ENCODE data around the gene PRKCG. TPM values are rescaled to one million over a fixed set of nuclear protein-coding genes. Genes with fewer than 3 reads are reported as not detected.
A peak's percentile ranks its signal among the peaks of the same experiment; 100 is the strongest.
"Not testable (repeated sequence)": the region's sequence is repeated elsewhere in the genome, so short reads cannot be mapped to it uniquely, and the experiment has no call there.

The PRKCG gene
- total RNA-seq, 1 donor from 2014 or later, result not detected

DNA sequence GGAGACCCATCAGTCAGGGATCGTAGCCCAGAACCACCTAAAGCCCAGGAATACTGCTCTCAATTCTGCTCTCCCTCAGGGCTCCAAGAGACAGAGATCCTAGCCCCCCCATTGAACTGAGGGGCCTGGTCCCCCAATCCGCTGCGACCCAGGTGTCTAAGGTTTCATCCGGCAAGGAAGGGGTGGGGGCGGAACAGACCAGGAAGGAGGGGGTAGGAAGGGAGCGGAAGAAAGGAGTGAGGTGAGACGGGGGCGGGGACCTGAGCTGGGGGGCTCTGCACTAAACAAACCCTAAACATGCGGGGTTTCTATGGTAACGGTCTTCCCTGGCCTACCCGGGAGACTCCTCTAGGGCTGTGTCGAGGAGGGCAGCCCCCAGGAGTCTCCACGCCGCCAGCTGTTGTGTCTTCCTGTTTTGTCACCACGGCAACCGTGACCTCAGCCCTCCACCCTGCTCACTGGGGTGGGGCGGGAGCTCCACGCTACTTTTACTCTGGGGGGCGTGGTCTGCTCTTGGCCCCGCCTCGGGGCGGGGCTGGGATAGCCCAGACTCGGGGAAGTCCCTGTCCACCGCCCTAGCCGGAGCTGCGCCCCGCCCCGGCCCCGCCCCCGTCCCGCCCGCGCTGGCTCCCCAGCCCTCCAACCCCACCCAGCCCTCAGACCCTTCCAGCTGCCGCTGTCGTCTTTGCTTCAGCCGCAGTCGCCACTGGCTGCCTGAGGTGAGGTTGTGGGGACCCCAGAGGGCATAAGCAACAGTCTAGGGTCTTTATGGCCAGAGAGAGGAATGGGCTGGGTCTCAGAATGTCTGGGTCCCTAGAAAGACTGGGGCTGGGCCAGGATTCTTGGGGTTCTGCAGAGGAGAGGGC, 14.5 kb upstream of the PRKCG start, which contains the start of gene MYADM:
TSS of gene MYADM (plus strand) at position 659 of the 866 bp plus-strand sequence. CDS start 5,647 bp downstream, outside the sequence.
- DNase-seq, result peak; percentile 100
- H3K27me3 Mint-ChIP-seq, result peaks cover 3% of the 10 kb centered on the region
- intact Hi-C loops (cut with micrococcal nuclease), result loop anchor here (1.0 to 5.0 kb wide), 8 partner anchors 14 to 1295 kb away; partner anchors contain the start of genes LENG9, NDUFA3, OSCAR and ZNF331
- peak within 1 kb of the TSS; percentile 99 for H3K4me3 Mint-ChIP-seq
- H3K4me1 Mint-ChIP-seq, result peaks cover 38% of the 10 kb centered on the region
- H3K9me3 Mint-ChIP-seq, result no peaks in the 10 kb centered on the region
- peak within 1 kb of the TSS; percentile 98 for H3K27ac Mint-ChIP-seq
- H3K36me3 Mint-ChIP-seq (ENCODE audit: low read depth), result peaks cover 11% of the 10 kb centered on the region

DNA sequence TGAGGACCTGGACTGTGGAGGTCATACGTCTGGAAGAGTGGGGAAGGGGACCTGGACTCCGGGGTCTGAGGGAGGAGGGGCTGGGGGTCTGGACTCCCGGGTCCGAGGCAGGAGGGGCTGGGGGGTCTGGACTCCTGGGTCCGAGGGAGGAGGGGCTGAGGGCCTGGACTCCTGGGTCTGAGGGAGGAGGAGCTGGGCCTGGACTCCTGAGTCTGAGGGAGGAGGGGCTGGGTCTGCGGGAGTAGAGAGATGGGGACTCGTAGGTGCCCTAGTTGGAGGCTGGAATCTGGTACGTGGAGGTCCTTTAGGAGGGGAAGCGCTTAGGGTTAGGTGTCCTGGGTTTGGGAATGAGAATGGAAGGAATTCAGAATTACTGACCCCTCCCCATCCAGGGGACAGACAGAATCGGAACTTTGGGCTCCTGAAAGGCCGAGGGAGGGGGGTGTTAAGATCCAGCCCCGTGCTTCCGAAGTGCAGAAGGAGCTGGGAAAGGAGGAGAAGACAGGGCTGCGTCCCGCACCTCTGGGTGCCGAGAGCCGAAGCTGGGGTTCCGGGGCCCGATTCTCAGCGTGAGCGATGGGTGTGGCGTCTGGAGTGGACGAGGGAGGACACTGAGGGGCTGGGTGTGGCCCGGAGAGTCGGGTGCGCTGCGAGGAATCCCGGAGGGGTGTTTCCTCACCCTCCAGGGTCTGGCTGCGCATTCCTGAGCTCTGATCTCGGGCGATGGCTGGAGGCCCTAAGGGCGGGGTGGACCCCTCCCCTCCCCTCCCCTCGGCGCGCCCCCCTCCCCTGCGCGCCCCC, 13.7 kb upstream of the PRKCG start:
- Mint-ChIP-seq H3K27ac (peak overlapping the region; percentile 98), H3K36me3 (ENCODE audit: low read depth) (peaks cover 16% of the 10 kb centered on the region), H3K9me3 (no peaks in the 10 kb centered on the region), H3K4me1 (peaks cover 45% of the 10 kb centered on the region), H3K4me3 (peak overlapping the region; percentile 99), H3K27me3 (peaks cover under 1% of the 10 kb centered on the region)
- intact Hi-C loops (cut with micrococcal nuclease), result loop anchor here (5.0 kb wide), 6 partner anchors 234 to 1296 kb away; partner anchors contain the start of genes LENG9, NDUFA3, OSCAR and ZNF331
- DNase-seq, result peak; percentile 89

- intact Hi-C loops (cut with micrococcal nuclease), result loop anchor here (1.0 to 5.0 kb wide), 7 partner anchors 10 to 1297 kb away; partner anchors contain the start of genes LENG9, NDUFA3, OSCAR and ZNF331
- H3K4me3 Mint-ChIP-seq, result peak overlapping the region; percentile 86
- H3K27ac Mint-ChIP-seq, result peak overlapping the region; percentile 92
- no peaks in the 10 kb centered on the region for H3K9me3 Mint-ChIP-seq
- H3K27me3 Mint-ChIP-seq, result no peaks in the 10 kb centered on the region
- H3K4me1 Mint-ChIP-seq, result peaks cover 52% of the 10 kb centered on the region
- peak; percentile 98 for DNase-seq
- H3K36me3 Mint-ChIP-seq (ENCODE audit: low read depth), result peaks cover 25% of the 10 kb centered on the region
Measured at GRCh38 chr19:53868892-53869804, 12.8 kb upstream of the PRKCG start.

- H3K36me3 Mint-ChIP-seq (ENCODE audit: low read depth), result peaks cover 33% of the 10 kb centered on the region
- intact Hi-C loops (cut with micrococcal nuclease), result loop anchor here (1.0 to 5.0 kb wide), 7 partner anchors 9 to 1298 kb away; partner anchors contain the start of genes LENG9, NDUFA3, OSCAR and ZNF331
- peak overlapping the region; percentile 86 for H3K4me3 Mint-ChIP-seq
- H3K27me3 Mint-ChIP-seq, DNase-seq, H3K9me3 Mint-ChIP-seq: not testable (repeated sequence)
- peak overlapping the region; percentile 92 for H3K27ac Mint-ChIP-seq
- peaks cover 60% of the 10 kb centered on the region for H3K4me1 Mint-ChIP-seq
Measured at GRCh38 chr19:53869805-53870484, 12.1 kb upstream of the PRKCG start.

DNA sequence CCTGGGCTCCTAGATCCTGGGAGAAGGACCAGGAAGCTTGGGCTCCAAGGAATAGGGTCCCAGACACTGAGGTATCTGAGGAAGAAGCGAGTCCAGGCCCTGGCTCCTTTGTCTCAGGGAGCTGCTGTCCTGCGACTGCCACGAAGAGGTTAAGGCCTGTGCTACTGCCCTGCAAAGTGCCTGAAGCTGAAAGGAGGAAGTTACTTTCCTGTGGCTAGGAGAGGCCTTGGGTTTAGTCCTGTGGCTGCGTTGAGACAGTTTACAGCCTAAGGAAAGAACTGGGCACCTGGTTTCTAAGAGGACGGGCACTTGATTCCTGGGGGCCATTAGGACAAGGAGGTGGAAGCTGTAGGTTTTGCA, 11.5 kb upstream of the PRKCG start:
- Mint-ChIP-seq H3K27me3 (no peaks in the 10 kb centered on the region), H3K4me1 (peaks cover 60% of the 10 kb centered on the region), H3K9me3 (no peaks in the 10 kb centered on the region), H3K4me3 (peak overlapping the region; percentile 82), H3K27ac (peak overlapping the region; percentile 83), H3K36me3 (ENCODE audit: low read depth) (peaks cover 35% of the 10 kb centered on the region)
- DNase-seq, result peak; percentile 76
- intact Hi-C loops (cut with micrococcal nuclease), result no loop called here

GRCh38 chr19:53871454-53871853, 10.5 kb upstream of the PRKCG start:
- intact Hi-C loops (cut with micrococcal nuclease), result no loop called here
- DNase-seq, result peak; percentile 65
- H3K27ac Mint-ChIP-seq, result peak overlapping the region; percentile 82
- peak overlapping the region; percentile 82 for H3K4me3 Mint-ChIP-seq
- peaks cover 58% of the 10 kb centered on the region for H3K4me1 Mint-ChIP-seq
- no peaks in the 10 kb centered on the region for H3K9me3 Mint-ChIP-seq
- no peaks in the 10 kb centered on the region for H3K27me3 Mint-ChIP-seq
- peaks cover 40% of the 10 kb centered on the region for H3K36me3 Mint-ChIP-seq (ENCODE audit: low read depth)

GRCh38 chr19:53872762-53873161, 9.2 kb upstream of the PRKCG start:
- Mint-ChIP-seq H3K4me1 (peaks cover 62% of the 10 kb centered on the region), H3K27me3 (no peaks in the 10 kb centered on the region), H3K27ac (peak overlapping the region; percentile 3), H3K36me3 (ENCODE audit: low read depth) (peaks cover 46% of the 10 kb centered on the region), H3K9me3 (no peaks in the 10 kb centered on the region), H3K4me3 (peak overlapping the region; percentile 6)
- DNase-seq, result peak; percentile 60
- intact Hi-C loops (cut with micrococcal nuclease), result no loop called here

GRCh38 chr19:53873773-53874605, 8.0 kb upstream of the PRKCG start:
- H3K27ac Mint-ChIP-seq, result peak overlapping the region; percentile 80
- H3K27me3 Mint-ChIP-seq, result no peaks in the 10 kb centered on the region
- peaks cover 63% of the 10 kb centered on the region for H3K4me1 Mint-ChIP-seq

GRCh38 chr19:53874606-53874990, 7.4 kb upstream of the PRKCG start:
- H3K27ac Mint-ChIP-seq, result peak overlapping the region; percentile 80
- peak; percentile 74 for DNase-seq
- no peaks in the 10 kb centered on the region for H3K27me3 Mint-ChIP-seq
- peaks cover 65% of the 10 kb centered on the region for H3K4me1 Mint-ChIP-seq
- H3K9me3 Mint-ChIP-seq, result no peaks in the 10 kb centered on the region
- intact Hi-C loops (cut with micrococcal nuclease), result no loop called here
- peaks cover 45% of the 10 kb centered on the region for H3K36me3 Mint-ChIP-seq (ENCODE audit: low read depth)
- peak overlapping the region; percentile 58 for H3K4me3 Mint-ChIP-seq

More at GRCh38 chr19:53873773-53874605, 8.0 kb upstream of the PRKCG start:
- H3K36me3 Mint-ChIP-seq (ENCODE audit: low read depth), result peaks cover 46% of the 10 kb centered on the region
- H3K9me3 Mint-ChIP-seq, result no peaks in the 10 kb centered on the region
- peak overlapping the region; percentile 58 for H3K4me3 Mint-ChIP-seq
- intact Hi-C loops (cut with micrococcal nuclease), result no loop called here
- peak; percentile 66 for DNase-seq

GRCh38 chr19:53875602-53876325, 6.2 kb upstream of the PRKCG start:
- Mint-ChIP-seq H3K9me3 (no peaks in the 10 kb centered on the region), H3K4me1 (peaks cover 60% of the 10 kb centered on the region), H3K27ac (no peak overlapping the region), H3K4me3 (no peak overlapping the region), H3K27me3 (no peaks in the 10 kb centered on the region), H3K36me3 (ENCODE audit: low read depth) (peaks cover 42% of the 10 kb centered on the region)
- intact Hi-C loops (cut with micrococcal nuclease), result no loop called here
- DNase-seq, result no peak

GRCh38 chr19:53876651-53877224, 5.3 kb upstream of the PRKCG start:
- Mint-ChIP-seq H3K4me1 (peaks cover 51% of the 10 kb centered on the region), H3K27me3 (no peaks in the 10 kb centered on the region), H3K27ac (peak overlapping the region; percentile 39), H3K4me3 (peak overlapping the region; percentile 37), H3K9me3 (no peaks in the 10 kb centered on the region), H3K36me3 (ENCODE audit: low read depth) (peaks cover 35% of the 10 kb centered on the region)
- intact Hi-C loops (cut with micrococcal nuclease), result no loop called here
- DNase-seq, result no peak
